MM.1S (cell line): ENCODE results near the gene VEZT.

Experiments used
- EZH2 ChIP-seq: fragments of 300-600 bp; sonication (generic); optimal IDR thresholded peaks from 2 replicates; pipeline ENCODE3; 2017; ENCODE audit warnings: low read depth, mild to moderate bottlenecking, antibody characterized with exemption, low read length, mixed read lengths
- TF ChIP-seq, protein P1 (sequence below): fragments of 300-600 bp; sonication (generic); IDR thresholded peaks from 2 replicates; pipeline ENCODE4 v1.5.1; 2016; ENCODE audit warnings: antibody characterized with exemption, low read length, mixed read lengths

DNA sequence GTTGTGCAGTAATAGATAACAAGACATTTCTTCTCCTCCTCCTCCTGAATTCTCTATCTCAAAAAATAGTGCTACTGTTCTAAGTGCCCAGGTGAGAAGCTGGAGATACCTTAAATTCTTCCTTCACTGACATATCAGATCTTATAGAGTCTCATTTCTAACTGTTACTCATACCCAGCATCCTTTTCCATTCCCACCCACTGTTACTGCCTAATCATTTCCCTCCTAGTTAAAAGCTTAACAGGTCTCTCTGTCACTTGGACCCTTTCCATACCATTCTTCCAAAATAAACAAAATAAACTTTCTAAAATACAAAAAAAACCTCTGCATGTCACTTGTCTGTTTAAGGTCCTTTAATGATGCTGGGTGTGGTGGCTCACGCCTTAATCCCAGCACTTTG, 124.4 kb downstream of the VEZT start:
- TF ChIP-seq, protein P1, sequence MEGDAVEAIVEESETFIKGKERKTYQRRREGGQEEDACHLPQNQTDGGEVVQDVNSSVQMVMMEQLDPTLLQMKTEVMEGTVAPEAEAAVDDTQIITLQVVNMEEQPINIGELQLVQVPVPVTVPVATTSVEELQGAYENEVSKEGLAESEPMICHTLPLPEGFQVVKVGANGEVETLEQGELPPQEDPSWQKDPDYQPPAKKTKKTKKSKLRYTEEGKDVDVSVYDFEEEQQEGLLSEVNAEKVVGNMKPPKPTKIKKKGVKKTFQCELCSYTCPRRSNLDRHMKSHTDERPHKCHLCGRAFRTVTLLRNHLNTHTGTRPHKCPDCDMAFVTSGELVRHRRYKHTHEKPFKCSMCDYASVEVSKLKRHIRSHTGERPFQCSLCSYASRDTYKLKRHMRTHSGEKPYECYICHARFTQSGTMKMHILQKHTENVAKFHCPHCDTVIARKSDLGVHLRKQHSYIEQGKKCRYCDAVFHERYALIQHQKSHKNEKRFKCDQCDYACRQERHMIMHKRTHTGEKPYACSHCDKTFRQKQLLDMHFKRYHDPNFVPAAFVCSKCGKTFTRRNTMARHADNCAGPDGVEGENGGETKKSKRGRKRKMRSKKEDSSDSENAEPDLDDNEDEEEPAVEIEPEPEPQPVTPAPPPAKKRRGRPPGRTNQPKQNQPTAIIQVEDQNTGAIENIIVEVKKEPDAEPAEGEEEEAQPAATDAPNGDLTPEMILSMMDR: no peak
- no peak for TF ChIP-seq EZH2
